ENCODE data around the gene SCGB1D4.

Gene SCGB1D4

GRCh38 chr11:62273284-62273683, 25.6 kb downstream of the SCGB1D4 start:
- DNase-seq = no peak

GRCh38 chr11:62269654-62270278, 29.1 kb downstream of the SCGB1D4 start, which contains the start of gene SCGB2A2:
SCGB2A2 (plus strand) TSS chr11:62270158; CDS start chr11:62270217, 59 bp downstream.
- no peak for DNase-seq

- DNase-seq = no peak
Measured at GRCh38 chr11:62267576-62267975, 31.3 kb downstream of the SCGB1D4 start.

GRCh38 chr11:62267050-62267449, 31.8 kb downstream of the SCGB1D4 start:
- DNase-seq = no peak

- no peak for DNase-seq
Measured at GRCh38 chr11:62266558-62266957, 32.3 kb downstream of the SCGB1D4 start.

GRCh38 chr11:62264004-62264403, 34.9 kb downstream of the SCGB1D4 start:
- DNase-seq = no peak

GRCh38 chr11:62260261-62260953, 38.5 kb downstream of the SCGB1D4 start:
- no peak for DNase-seq

GRCh38 chr11:62256281-62256680, 42.6 kb downstream of the SCGB1D4 start:
- no peak for DNase-seq

- no peak for DNase-seq
Measured at GRCh38 chr11:62253999-62254542, 44.8 kb downstream of the SCGB1D4 start.

GRCh38 chr11:62251698-62252097, 47.2 kb downstream of the SCGB1D4 start:
- no peak for DNase-seq
